NCI-H226 (cell line): ENCODE measurements around the gene CTSD.

Experiments
- DNase-seq: peaks from one replicate; pipeline ENCODE4 v3.0.0-alpha.2; 2015

CTSD gene

DNA sequence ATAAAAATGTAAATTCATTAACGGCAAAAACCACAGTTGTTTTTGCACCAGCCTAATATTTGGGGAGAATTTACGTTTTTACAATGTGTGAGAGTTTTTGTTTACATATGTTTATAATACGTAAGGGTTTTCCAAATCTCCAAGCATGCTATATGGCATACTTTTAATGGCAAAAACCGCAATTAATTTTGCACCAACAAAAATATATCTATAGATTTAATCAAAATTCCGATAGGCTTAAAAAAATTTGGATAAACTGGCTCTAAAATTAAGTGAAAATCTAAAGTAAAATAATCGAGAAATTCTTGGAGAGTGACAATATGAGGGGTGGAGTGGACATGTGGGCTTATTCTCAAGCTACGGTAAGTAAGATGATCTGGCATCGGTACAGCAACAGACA, 43.9 kb downstream of the CTSD start:
- no peak for DNase-seq

DNA sequence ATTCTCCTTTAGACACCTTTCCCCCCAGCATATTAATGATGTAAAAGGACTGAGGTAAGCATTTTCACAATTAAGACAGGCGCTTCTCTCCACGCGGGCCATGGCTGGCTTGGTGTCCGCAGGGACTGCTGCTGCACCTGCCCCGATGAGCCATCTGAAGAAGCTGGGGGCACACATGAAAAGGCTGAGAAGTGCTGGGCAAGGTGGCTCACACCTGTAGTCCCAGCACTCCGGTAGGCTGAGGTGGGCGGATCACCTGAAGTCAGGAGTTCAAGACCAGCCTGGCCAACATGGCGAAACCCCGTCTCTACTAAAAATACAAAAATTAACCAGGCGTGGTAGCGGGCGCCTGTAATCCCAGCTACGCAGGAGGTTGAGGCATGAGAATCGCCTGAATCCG, 45.4 kb downstream of the CTSD start:
- no peak for DNase-seq

DNA sequence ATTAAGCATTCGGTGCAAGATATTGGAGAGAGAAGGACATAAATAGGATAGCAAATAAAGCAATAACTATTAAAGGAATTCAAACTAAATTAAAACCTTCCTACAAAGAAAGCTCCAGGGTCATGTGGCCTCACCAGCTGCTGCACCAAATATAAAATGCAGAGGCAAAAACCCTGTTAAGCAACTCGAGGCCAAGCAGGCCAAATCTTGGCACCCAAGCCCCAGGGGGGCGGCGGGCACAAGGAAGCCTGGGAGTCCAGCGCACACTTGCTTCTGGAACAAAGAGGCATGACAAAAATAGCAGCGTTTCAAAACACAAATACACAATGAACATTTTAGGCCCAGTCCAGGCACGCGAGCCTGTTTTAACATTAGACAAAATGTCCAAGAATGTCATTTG, 46.0 kb downstream of the CTSD start:
- no peak for DNase-seq

DNA sequence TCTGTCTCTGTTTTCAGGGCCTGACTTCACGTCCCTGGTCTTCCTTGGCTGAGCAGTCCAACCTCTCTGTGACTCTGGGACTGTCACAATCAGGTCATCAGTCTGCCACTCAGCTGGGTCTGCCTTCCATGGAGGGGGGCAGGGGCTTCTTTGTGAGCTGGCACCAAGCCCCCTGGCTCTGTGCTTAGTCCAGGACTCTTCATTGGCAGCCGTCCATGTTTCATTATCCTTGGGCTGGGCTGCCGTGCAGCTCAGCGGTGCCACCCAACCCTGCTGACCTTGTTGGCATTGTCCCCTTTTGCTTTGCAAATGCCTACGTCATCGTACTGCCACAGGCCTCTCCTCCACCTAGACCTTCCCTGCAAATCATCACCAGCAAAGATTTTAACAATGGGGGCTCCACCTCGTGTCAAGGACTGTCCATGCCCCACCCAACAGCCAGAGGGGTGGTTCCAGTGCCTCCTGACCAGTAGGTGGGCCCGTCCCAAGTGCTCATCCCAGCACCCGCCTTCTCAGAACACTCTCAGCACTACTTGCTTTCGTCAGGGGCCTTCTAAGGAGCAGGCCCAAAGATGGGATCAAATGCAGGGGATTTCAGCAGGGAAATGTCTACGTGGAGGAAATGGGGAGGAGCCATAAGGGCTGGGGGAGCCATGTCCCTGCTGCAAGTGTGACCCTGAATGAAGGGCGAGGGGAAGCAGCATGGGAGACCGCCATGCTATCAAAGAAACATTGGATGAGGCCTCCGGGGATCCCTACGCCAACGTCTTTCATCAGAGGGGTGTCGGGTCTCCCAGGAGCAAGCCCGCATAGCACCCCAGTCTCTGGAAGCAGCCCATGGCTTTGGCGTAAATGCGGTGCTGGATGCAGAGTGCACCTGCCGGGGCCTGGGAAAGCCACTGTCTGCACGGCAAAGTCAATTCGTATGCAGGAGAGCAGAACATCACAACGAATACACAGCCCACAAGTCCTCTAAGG, 48.5 kb downstream of the CTSD start:
- no peak for DNase-seq

DNA sequence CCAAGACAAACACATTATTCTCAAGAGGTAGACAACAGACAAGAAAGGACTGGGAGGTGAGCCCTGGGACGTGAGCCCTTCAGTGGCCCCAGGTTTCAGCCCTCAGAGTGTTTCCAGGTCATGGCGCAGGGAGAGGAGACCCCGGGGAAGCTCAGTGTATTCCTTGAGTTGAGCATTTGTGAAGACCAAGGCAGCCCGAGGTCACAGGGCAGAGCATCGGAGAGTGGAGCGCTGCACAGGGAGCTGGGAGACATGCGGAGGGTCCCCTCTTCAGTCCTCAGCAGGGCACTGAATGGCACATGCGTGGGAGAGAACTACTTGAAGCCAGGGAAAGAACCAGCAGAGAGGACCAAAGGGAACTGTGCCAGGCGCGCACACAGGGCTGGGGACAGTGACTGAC, 55.0 kb downstream of the CTSD start:
- DNase-seq: no peak

DNA sequence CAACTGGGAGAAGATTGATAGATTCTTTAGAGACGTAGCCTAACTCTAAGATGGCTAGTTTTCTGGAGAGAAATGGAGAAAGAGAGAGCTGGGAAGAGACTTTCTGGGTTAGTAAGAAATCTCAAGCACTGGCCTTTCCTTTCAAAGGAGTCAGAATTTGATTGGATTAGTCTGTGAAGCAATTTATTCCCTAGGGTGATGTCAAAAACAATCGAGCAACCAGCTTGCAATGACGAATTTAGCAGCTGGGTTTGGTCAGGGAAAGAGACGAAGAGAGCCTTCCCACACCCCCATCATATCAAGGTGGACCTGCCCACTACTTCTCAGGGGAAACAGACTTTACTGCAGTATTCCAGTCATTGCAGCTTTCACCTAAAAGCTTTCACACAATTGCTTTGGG, 56.0 kb downstream of the CTSD start:
- DNase-seq: no peak

DNA sequence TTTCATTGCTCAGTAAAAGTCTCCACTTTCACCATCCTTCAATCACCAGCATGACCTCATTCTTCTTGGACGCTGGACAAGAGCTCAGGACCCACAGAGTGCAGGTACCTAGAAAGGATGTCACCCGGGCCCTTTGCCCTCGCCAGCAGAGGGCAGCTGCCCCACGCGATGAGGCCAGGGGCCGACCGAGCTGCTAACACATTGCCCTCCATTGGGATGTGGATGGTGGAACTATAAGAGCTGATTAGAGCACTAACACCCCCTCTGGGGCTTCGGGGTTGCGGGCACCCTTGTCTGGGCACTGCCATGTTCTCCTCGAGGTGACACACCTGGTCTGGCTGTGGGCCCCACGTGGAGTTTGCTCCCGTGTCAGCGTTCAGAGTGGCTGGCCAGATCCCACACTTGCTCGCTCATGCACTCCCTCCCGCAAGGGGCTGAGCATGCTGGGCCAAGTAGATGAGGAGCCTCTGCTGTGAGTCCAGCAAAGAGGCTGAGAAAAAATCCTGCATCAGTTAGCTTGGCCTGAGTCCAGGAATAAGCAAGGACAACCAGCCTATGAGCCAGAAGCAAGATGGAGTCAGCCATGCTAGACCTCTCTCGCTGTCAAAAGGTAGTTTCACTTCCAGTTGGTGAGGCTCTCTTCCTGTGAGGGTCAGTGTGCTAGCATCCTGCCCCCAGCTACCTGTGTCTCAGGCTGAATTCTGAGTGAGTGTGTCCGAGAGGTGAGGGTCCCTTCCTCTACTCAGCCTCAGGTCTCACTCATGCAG, 56.9 kb downstream of the CTSD start:
- no peak for DNase-seq

DNA sequence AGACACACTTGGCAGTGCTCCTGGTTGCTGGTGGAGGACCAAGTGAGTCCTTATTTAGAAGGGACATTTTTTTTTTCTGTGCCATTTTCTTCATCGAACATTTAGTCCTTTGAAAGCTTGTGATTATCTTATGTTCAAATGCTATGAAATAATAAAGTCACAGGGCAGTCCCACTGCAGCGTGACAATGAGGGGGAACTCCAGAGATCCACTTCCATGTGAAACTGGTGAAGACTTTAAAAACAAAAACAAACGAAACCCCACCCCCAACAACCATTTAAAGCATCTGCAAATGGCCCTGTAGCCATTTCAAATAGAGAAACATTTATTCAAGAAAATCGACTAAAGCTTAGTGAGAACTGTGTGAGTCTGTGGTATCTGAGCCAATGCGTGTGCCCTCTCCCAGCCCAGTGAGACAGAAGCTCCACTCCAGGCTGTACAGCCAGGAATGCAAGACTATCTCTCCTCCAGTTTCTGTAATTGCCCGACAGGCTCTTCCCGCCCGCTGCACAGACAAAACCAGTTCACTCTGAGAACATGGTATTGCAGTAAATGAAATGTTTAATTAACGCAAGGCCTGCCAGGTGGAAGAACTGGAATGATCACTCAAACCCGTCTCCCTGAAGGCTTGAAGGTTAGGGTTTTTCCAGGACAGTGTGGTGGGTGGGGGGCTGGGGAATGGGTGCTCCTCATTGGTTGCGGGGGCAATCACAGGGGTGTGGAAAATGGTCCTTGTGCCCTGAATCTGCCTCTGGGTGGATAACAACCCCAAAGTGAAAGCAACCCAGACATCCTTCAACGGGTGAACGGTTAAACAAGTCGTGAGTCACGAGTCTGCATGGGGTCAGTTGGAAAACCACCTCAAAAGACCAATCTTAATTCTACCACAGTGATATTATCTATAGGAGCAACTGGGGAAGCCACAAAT, 58.3 kb downstream of the CTSD start:
- no peak for DNase-seq

DNA sequence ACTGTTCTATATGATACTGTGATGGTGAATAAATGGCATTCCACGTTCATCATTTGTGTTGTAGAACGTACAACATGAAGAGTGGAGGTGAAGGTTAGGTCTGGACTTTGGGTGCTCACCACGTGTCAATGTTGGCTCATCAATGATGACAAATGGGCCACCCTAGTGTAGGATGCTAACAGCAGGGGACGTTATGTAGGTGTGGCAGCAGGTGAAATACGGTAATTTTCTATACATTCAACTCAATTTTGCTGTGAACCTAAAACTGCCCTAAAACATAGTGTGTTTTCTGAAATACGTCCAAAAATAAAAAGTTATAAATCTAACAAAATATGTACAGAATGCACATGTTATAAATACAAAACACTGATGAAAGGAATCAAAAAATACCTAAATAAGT, 60.6 kb downstream of the CTSD start:
- DNase-seq: no peak
